HG02938 (cell line): ENCODE results near the gene OSTF1.

Experiments used
- ATAC-seq: cut with Tn5 transposase; IDR thresholded peaks from one replicate; pipeline ENCODE4 v1.9.1; 2021; ENCODE audit warnings: mild to moderate bottlenecking, moderate library complexity; ENCODE audit not compliant: unreplicated experiment

OSTF1 gene

GRCh38 chr9:75161116-75161857 is 73.0 kb downstream of the OSTF1 start:
- ATAC-seq, result no peak

- no peak for ATAC-seq
Observed at GRCh38 chr9:75163764-75164163, 75.5 kb downstream of the OSTF1 start.

- ATAC-seq, result no peak
Observed at GRCh38 chr9:75164573-75164972, 76.3 kb downstream of the OSTF1 start.

- ATAC-seq, result no peak
Observed at GRCh38 chr9:75167281-75167680, 79.0 kb downstream of the OSTF1 start.

- ATAC-seq, result no peak
Observed at GRCh38 chr9:75168270-75169178, 80.2 kb downstream of the OSTF1 start.

GRCh38 chr9:75169623-75170022 is 81.3 kb downstream of the OSTF1 start:
- no peak for ATAC-seq

- ATAC-seq, result no peak
Observed at GRCh38 chr9:75170898-75171360, 82.6 kb downstream of the OSTF1 start.

GRCh38 chr9:75175395-75175794 is 87.1 kb downstream of the OSTF1 start:
- ATAC-seq, result no peak

- no peak for ATAC-seq
Observed at GRCh38 chr9:75176037-75176436, 87.7 kb downstream of the OSTF1 start.

- ATAC-seq, result no peak
Observed at GRCh38 chr9:75181750-75182149, 93.4 kb downstream of the OSTF1 start.

GRCh38 chr9:75183306-75183705 is 95.0 kb downstream of the OSTF1 start:
- ATAC-seq, result no peak

GRCh38 chr9:75184471-75184870 is 96.2 kb downstream of the OSTF1 start:
- ATAC-seq, result no peak

- peak; percentile 74 for ATAC-seq
Observed at GRCh38 chr9:75185585-75186170, 97.4 kb downstream of the OSTF1 start.

- no peak for ATAC-seq
Observed at GRCh38 chr9:75186767-75187380, 98.6 kb downstream of the OSTF1 start.

GRCh38 chr9:75188756-75189155 is 100.4 kb downstream of the OSTF1 start:
- ATAC-seq, result no peak

GRCh38 chr9:75190762-75191161 is 102.4 kb downstream of the OSTF1 start:
- no peak for ATAC-seq
